SK-N-SH treated with all-trans-retinoic acid at 6 μM for 48 hours (cell line): Measurements from ENCODE around the gene CFAP97D1.

Source experiments
- ATAC-seq: fragments of 200-7000 bp; cut with Tn5 transposase; 3 replicates; pipeline ENCODE4 v1.9.1; 2020; ENCODE audit warnings: mild to moderate bottlenecking, moderate library complexity
- ARNTL ChIP-seq: fragments of 450-650 bp; formaldehyde crosslinking; IDR thresholded peaks from 2 replicates; pipeline ENCODE4 v1.5.0; 2020; ENCODE audit warnings: low read depth, mild to moderate bottlenecking, moderate library complexity, borderline replicate concordance
- BACH2 ChIP-seq: fragments of 250-450 bp; sonication (Bioruptor Pico); IDR thresholded peaks from 2 replicates; pipeline ENCODE4 v1.9.0; 2021; ENCODE audit warnings: mild to moderate bottlenecking, borderline replicate concordance
- CREB5 ChIP-seq: fragments of 250-450 bp; sonication (Bioruptor Pico); IDR thresholded peaks from 2 replicates; pipeline ENCODE4 v1.5.1; 2020; ENCODE audit warnings: low read depth, mild to moderate bottlenecking, moderate library complexity
- CSDC2 ChIP-seq: fragments of 250-450 bp; sonication (Bioruptor Pico); IDR thresholded peaks from 2 replicates; pipeline ENCODE4 v1.5.0; 2020; ENCODE audit warnings: mild to moderate bottlenecking, moderate library complexity
- ESRRG ChIP-seq: fragments of 250-450 bp; sonication (Bioruptor Pico); IDR thresholded peaks from 2 replicates; pipeline ENCODE4 v1.6.1; 2021; ENCODE audit warnings: mild to moderate bottlenecking
- GLIS3 ChIP-seq: fragments of 250-450 bp; sonication (Bioruptor Pico); IDR thresholded peaks from 2 replicates; pipeline ENCODE4 v1.5.0; 2020; ENCODE audit warnings: mild to moderate bottlenecking, moderate library complexity
- ISL1 ChIP-seq: fragments of 250-450 bp; sonication (Bioruptor Pico); IDR thresholded peaks from 2 replicates; pipeline ENCODE4 v2.1.2; 2022; ENCODE audit warnings: mild to moderate bottlenecking, moderate library complexity
- OSR1 ChIP-seq: fragments of 250-450 bp; sonication (Bioruptor Pico); IDR thresholded peaks from 2 replicates; pipeline ENCODE4 v1.8.0; 2022; ENCODE audit warnings: moderate library complexity, mild to moderate bottlenecking, inconsistent platforms
- POU6F1 ChIP-seq: fragments of 250-450 bp; sonication (Bioruptor Pico); IDR thresholded peaks from 2 replicates; pipeline ENCODE4 v1.8.0; 2021; ENCODE audit warnings: low read depth, mild to moderate bottlenecking, moderate library complexity, borderline replicate concordance
- PPARA ChIP-seq: fragments of 250-450 bp; sonication (Bioruptor Pico); IDR thresholded peaks from 2 replicates; pipeline ENCODE4 v1.5.0; 2020; ENCODE audit warnings: mild to moderate bottlenecking, borderline replicate concordance
- SNAI2 ChIP-seq: fragments of 250-450 bp; sonication (Bioruptor Pico); IDR thresholded peaks from 2 replicates; pipeline ENCODE4 v1.5.0; 2020; ENCODE audit warnings: mild to moderate bottlenecking, moderate library complexity
- TCF4 ChIP-seq: fragments of 250-450 bp; sonication (Bioruptor Pico); IDR thresholded peaks from 2 replicates; pipeline ENCODE4 v1.8.0; 2021; ENCODE audit warnings: mild to moderate bottlenecking, moderate library complexity, borderline replicate concordance
- TOX ChIP-seq: fragments of 250-450 bp; sonication (Bioruptor Pico); IDR thresholded peaks from 2 replicates; pipeline ENCODE4 v1.8.0; 2021; ENCODE audit warnings: mild to moderate bottlenecking, moderate library complexity, borderline replicate concordance
- ZC3H10 ChIP-seq: fragments of 250-450 bp; sonication (Bioruptor Pico); IDR thresholded peaks from 2 replicates; pipeline ENCODE4 v1.5.1; 2021; ENCODE audit warnings: mild to moderate bottlenecking, moderate library complexity
- ZFP3 ChIP-seq: fragments of 250-450 bp; sonication (Bioruptor Pico); IDR thresholded peaks from 2 replicates; pipeline ENCODE4 v1.5.0; 2020; ENCODE audit warnings: mild to moderate bottlenecking, moderate library complexity
- ZFP30 ChIP-seq: fragments of 450-650 bp; formaldehyde crosslinking; IDR thresholded peaks from 2 replicates; pipeline ENCODE4 v1.5.0; 2022; ENCODE audit warnings: mild to moderate bottlenecking, moderate library complexity
- ZNF565 ChIP-seq: fragments of 450-650 bp; formaldehyde crosslinking; conservative IDR thresholded peaks from 2 replicates; pipeline ENCODE4 v1.5.0; 2020; ENCODE audit warnings: low read depth, mild to moderate bottlenecking, moderate library complexity
- ZNF70 ChIP-seq: fragments of 450-650 bp; formaldehyde crosslinking; IDR thresholded peaks from 2 replicates; pipeline ENCODE4 v1.5.0; 2020; ENCODE audit warnings: mild to moderate bottlenecking, moderate library complexity
- ZNF8 ChIP-seq: fragments of 450-650 bp; formaldehyde crosslinking; IDR thresholded peaks from 2 replicates; pipeline ENCODE4 v1.5.0; 2020; ENCODE audit warnings: mild to moderate bottlenecking, moderate library complexity
- TF ChIP-seq, protein P1 (sequence below): fragments of 250-450 bp; sonication (Bioruptor Pico); IDR thresholded peaks from 2 replicates; pipeline ENCODE4 v1.5.0; 2020; ENCODE audit warnings: mild to moderate bottlenecking, moderate library complexity
- TF ChIP-seq, protein P2 (sequence below): fragments of 250-450 bp; sonication (Bioruptor Pico); IDR thresholded peaks from 2 replicates; pipeline ENCODE4 v1.8.0; 2020; ENCODE audit warnings: mild to moderate bottlenecking, moderate library complexity, borderline replicate concordance
- TF ChIP-seq, protein P3 (sequence below): fragments of 250-450 bp; sonication (Bioruptor Pico); IDR thresholded peaks from 2 replicates; pipeline ENCODE4 v1.5.1; 2021; ENCODE audit warnings: mild to moderate bottlenecking, moderate library complexity

The CFAP97D1 gene

GRCh38 chr17:43770957-43771356 lies 9.3 kb upstream of the CFAP97D1 start:
- TF ChIP-seq, protein P1, sequence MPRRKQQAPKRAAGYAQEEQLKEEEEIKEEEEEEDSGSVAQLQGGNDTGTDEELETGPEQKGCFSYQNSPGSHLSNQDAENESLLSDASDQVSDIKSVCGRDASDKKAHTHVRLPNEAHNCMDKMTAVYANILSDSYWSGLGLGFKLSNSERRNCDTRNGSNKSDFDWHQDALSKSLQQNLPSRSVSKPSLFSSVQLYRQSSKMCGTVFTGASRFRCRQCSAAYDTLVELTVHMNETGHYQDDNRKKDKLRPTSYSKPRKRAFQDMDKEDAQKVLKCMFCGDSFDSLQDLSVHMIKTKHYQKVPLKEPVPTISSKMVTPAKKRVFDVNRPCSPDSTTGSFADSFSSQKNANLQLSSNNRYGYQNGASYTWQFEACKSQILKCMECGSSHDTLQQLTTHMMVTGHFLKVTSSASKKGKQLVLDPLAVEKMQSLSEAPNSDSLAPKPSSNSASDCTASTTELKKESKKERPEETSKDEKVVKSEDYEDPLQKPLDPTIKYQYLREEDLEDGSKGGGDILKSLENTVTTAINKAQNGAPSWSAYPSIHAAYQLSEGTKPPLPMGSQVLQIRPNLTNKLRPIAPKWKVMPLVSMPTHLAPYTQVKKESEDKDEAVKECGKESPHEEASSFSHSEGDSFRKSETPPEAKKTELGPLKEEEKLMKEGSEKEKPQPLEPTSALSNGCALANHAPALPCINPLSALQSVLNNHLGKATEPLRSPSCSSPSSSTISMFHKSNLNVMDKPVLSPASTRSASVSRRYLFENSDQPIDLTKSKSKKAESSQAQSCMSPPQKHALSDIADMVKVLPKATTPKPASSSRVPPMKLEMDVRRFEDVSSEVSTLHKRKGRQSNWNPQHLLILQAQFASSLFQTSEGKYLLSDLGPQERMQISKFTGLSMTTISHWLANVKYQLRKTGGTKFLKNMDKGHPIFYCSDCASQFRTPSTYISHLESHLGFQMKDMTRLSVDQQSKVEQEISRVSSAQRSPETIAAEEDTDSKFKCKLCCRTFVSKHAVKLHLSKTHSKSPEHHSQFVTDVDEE: no peak
- no peak for TF ChIP-seq POU6F1 (CRISPR knock-in tag)
- TF ChIP-seq TOX (CRISPR knock-in tag): no peak
- TF ChIP-seq CREB5 (CRISPR knock-in tag): no peak
- no peak for TF ChIP-seq BACH2 (CRISPR knock-in tag)
- no peak for TF ChIP-seq OSR1 (CRISPR knock-in tag)
- TF ChIP-seq, protein P2, sequence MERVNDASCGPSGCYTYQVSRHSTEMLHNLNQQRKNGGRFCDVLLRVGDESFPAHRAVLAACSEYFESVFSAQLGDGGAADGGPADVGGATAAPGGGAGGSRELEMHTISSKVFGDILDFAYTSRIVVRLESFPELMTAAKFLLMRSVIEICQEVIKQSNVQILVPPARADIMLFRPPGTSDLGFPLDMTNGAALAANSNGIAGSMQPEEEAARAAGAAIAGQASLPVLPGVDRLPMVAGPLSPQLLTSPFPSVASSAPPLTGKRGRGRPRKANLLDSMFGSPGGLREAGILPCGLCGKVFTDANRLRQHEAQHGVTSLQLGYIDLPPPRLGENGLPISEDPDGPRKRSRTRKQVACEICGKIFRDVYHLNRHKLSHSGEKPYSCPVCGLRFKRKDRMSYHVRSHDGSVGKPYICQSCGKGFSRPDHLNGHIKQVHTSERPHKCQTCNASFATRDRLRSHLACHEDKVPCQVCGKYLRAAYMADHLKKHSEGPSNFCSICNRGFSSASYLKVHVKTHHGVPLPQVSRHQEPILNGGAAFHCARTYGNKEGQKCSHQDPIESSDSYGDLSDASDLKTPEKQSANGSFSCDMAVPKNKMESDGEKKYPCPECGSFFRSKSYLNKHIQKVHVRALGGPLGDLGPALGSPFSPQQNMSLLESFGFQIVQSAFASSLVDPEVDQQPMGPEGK (CRISPR knock-in tag): no peak
- TF ChIP-seq ZNF8 (CRISPR knock-in tag): no peak
- TF ChIP-seq PPARA: no peak
- TF ChIP-seq SNAI2 (CRISPR knock-in tag): no peak
- no peak for TF ChIP-seq CSDC2 (CRISPR knock-in tag)
- no peak for TF ChIP-seq ZNF70
- TF ChIP-seq GLIS3 (CRISPR knock-in tag): no peak
- no peak for TF ChIP-seq ZNF565 (CRISPR knock-in tag)
- no peak for TF ChIP-seq TCF4
- TF ChIP-seq ESRRG (CRISPR knock-in tag): no peak
- no peak for TF ChIP-seq ZFP3 (CRISPR knock-in tag)
- TF ChIP-seq ARNTL (CRISPR knock-in tag): no peak
- TF ChIP-seq ZFP30 (CRISPR knock-in tag): no peak
- no peak for TF ChIP-seq ZC3H10 (CRISPR knock-in tag)
- no peak for ATAC-seq

GRCh38 chr17:43771463-43771862 lies 8.8 kb upstream of the CFAP97D1 start:
- TF ChIP-seq CSDC2 (CRISPR knock-in tag): no peak
- no peak for TF ChIP-seq POU6F1 (CRISPR knock-in tag)
- no peak for TF ChIP-seq ZFP3 (CRISPR knock-in tag)
- no peak for TF ChIP-seq PPARA
- no peak for TF ChIP-seq CREB5 (CRISPR knock-in tag)
- no peak for TF ChIP-seq ZFP30 (CRISPR knock-in tag)
- no peak for TF ChIP-seq TCF4
- no peak for TF ChIP-seq ZNF8 (CRISPR knock-in tag)
- TF ChIP-seq ISL1 (CRISPR knock-in tag): no peak
- TF ChIP-seq, protein P3, sequence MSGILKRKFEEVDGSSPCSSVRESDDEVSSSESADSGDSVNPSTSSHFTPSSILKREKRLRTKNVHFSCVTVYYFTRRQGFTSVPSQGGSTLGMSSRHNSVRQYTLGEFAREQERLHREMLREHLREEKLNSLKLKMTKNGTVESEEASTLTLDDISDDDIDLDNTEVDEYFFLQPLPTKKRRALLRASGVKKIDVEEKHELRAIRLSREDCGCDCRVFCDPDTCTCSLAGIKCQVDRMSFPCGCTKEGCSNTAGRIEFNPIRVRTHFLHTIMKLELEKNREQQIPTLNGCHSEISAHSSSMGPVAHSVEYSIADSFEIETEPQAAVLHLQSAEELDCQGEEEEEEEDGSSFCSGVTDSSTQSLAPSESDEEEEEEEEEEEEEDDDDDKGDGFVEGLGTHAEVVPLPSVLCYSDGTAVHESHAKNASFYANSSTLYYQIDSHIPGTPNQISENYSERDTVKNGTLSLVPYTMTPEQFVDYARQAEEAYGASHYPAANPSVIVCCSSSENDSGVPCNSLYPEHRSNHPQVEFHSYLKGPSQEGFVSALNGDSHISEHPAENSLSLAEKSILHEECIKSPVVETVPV (CRISPR knock-in tag): no peak
- TF ChIP-seq BACH2 (CRISPR knock-in tag): no peak
- TF ChIP-seq, all 23 proteins: peak for 0
- ATAC-seq: no peak
